ENCODE data around the gene IQGAP2. TPM values are rescaled to one million over a fixed set of nuclear protein-coding genes. Genes with fewer than 3 reads are reported as not detected.

Gene IQGAP2
- total and polyA plus RNA-seq, 9 of the 15 experiments (the other 6 are each of a cell fraction or from before 2014, with no cell fraction given) = 8.7 to 23.2 (median 17.4) TPM

DNA sequence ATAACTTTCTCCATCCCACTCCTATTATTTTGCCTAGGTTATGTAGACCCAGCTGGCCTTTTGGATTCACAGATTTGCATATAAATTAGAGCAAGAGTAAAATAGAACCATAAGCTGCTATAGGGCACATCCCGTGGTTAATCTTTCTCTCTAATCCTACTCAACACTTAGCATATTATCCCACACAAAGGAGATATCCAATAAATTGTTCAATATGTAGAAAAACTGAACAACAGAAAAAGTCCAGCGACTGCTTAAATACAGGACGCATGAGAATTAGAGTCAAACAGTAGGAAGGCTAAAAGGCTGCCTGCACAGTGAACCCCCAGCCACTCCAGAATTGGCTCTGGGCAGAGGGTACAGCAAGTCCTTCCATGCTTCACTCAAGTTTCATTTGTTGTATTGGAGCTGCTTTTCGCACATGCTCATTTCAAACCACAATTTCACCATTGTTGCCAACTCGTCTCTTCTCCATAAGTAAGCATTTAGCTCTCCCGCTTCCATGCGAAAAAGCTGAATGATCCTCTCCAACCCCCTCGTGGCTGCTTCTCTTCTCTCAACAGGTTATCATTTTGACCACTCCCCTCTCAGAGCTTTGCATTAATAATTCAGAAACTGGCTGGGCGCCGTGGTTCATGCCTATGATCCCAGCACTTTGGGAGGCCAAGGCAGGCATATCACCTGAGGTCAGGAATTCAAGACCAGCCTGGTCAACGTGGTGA, 14.1 kb upstream of the IQGAP2 start:
- Histone ChIP-seq H2AFZ (ENCODE audit: low read depth, low read length) (0 out of 2 replicates have a peak overlapping the region, but pooled peaks have one; percentile 14), H3K4me3 (no peak overlapping the region), H3K9ac (ENCODE audit: insufficient read depth in 1 of 2, low read depth in 2 of 2, low read length in 2 of 2) (no peak overlapping the region), H3K27ac (ENCODE audit: extremely low read depth, low read depth, low read length) (no peak overlapping the region), H3K9me1 (ENCODE audit: control insufficient read depth, insufficient read depth, low read length) (no peaks in the 10 kb centered on the region), H4K20me1 (replicated peaks; ENCODE audit: control insufficient read depth, insufficient read depth, low read length) (no peaks in the 10 kb centered on the region), H3K9me3 (replicated peaks; ENCODE audit: control insufficient read depth, insufficient read depth, low read depth, low read length) (no peaks in the 10 kb centered on the region), H3K27me3 (ENCODE audit: control insufficient read depth in 2 of 2, insufficient read depth in 2 of 2, low read length in 2 of 2) (no peaks in the 10 kb centered on the region), H3K4me2 (ENCODE audit: insufficient read depth, low read length) (no peak overlapping the region), H3K4me1 (replicated peaks in 1 of 2; ENCODE audit: control insufficient read depth in 2 of 2, insufficient read depth in 2 of 2, low read length in 2 of 2) (peaks cover 2 to 5% of the 10 kb centered on the region in 2 experiments; a peak in 2 of 5 replicates), H3K36me3 (ENCODE audit: control insufficient read depth, insufficient read depth, low read length) (no peaks in the 10 kb centered on the region), H3K79me2 (ENCODE audit: control insufficient read depth, insufficient read depth, low read length) (no peaks in the 10 kb centered on the region)
- 56% methylated on average over 11 of the region's 11 CpGs for WGBS (ENCODE audit: insufficient coverage, low coverage, missing lambda C conversion rate)
- in situ Hi-C loops (cut with MboI) (no loop called here), intact Hi-C loops (cut with micrococcal nuclease) (no loop called here)
- CTCF ChIA-PET (ENCODE audit: low intra/inter-chr PET ratio) = no interaction called here
- no peak for DNase-seq (ENCODE audit: extremely low read depth in 1 of 4, low spot score in 3 of 4)
- no peak for ATAC-seq
- peak; percentile 29 for FAIRE-seq
- BruUV-seq (replicated peaks) = no TSS peak
- POLR2A ChIA-PET = interaction anchor here (0.6 to 2.3 kb wide), 8 partner anchors 10 to 44 kb away, joined by 3 to 10 read pairs (median 3); no protein-coding TSS in a partner anchor
- TF ChIP-seq TARDBP (IDR thresholded peaks at IDR 0.05) (no peak), HSF4 (CRISPR knock-in tag; IDR thresholded peaks at IDR 0.05; ENCODE audit: borderline replicate concordance) (no peak), ZNF699 (CRISPR knock-in tag; IDR thresholded peaks at IDR 0.05; ENCODE audit: insufficient replicate concordance) (no peak), ZNF436 (CRISPR knock-in tag; IDR thresholded peaks at IDR 0.05) (no peak)
- TF ChIP-seq, protein P1, sequence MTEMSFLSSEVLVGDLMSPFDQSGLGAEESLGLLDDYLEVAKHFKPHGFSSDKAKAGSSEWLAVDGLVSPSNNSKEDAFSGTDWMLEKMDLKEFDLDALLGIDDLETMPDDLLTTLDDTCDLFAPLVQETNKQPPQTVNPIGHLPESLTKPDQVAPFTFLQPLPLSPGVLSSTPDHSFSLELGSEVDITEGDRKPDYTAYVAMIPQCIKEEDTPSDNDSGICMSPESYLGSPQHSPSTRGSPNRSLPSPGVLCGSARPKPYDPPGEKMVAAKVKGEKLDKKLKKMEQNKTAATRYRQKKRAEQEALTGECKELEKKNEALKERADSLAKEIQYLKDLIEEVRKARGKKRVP (CRISPR knock-in tag; IDR thresholded peaks at IDR 0.05) = no peak
